GM12865 (cell line): ENCODE data around the gene HDAC11.

Experiments
- DNase-seq: peaks from one replicate; pipeline ENCODE4 v3.0.0; 2010; ENCODE audit warnings: low read depth
- H3K4me3 ChIP-seq: 2 replicates; pipeline ENCODE4 v1.5.1; 2011; ENCODE audit warnings: mild to moderate bottlenecking, low read depth, low read length, control low read depth
- TF ChIP-seq, protein P1 (sequence below): IDR thresholded peaks from 2 replicates; pipeline ENCODE4 v1.5.1; 2011; ENCODE audit warnings: low read length, control low read depth, low read depth, inconsistent platforms; ENCODE audit not compliant: insufficient read depth; ENCODE audit errors: missing control alignments

HDAC11 gene

DNA sequence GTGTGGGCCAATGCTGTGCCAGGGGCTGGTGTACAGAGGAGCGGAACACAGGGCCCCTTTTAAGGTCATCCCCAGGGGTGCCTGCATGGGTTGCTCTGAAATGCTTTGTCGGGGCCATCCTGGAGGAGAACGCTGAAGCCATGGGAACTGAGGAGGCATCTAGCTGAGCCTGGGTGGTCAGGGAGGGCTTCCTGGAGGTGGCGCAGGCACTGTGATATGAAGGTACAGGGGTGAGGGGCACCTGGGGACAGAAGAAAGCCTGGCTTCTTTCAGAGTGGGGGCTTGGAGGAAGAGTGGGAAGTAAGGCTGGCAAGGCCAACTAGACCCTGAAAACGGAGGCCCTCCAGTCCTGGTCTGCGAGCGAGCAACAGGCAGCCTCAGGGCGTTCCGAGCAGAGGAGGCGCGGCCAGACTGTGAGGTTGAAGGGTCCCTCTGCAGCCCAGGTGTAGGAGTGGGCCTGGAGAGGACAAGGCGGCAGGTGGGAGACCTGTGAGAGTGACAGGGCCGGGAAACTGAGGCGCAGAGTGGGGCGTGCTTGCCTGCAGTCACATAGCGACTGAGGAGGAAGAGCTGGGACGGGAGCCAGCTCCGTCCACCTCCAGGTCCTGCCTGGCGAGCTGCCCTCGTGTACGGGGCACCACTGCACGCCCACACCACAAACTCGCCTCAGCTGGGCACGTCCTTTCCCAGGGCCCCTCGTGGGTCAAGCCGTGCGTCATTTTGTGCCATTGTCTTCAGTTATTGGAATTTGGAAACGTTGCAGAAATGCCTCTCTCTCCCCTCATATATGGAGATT lies 72.9 kb downstream of the HDAC11 start:
- DNase-seq, result no peak
- no peak overlapping the region for H3K4me3 ChIP-seq
- TF ChIP-seq, protein P1, sequence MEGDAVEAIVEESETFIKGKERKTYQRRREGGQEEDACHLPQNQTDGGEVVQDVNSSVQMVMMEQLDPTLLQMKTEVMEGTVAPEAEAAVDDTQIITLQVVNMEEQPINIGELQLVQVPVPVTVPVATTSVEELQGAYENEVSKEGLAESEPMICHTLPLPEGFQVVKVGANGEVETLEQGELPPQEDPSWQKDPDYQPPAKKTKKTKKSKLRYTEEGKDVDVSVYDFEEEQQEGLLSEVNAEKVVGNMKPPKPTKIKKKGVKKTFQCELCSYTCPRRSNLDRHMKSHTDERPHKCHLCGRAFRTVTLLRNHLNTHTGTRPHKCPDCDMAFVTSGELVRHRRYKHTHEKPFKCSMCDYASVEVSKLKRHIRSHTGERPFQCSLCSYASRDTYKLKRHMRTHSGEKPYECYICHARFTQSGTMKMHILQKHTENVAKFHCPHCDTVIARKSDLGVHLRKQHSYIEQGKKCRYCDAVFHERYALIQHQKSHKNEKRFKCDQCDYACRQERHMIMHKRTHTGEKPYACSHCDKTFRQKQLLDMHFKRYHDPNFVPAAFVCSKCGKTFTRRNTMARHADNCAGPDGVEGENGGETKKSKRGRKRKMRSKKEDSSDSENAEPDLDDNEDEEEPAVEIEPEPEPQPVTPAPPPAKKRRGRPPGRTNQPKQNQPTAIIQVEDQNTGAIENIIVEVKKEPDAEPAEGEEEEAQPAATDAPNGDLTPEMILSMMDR, result no peak

- H3K4me3 ChIP-seq, result no peak overlapping the region
- DNase-seq, result no peak
- TF ChIP-seq, protein P1, result no peak
These were observed 73.6 kb downstream of the HDAC11 start for GRCh38 chr3:13553686-13554085.

DNA sequence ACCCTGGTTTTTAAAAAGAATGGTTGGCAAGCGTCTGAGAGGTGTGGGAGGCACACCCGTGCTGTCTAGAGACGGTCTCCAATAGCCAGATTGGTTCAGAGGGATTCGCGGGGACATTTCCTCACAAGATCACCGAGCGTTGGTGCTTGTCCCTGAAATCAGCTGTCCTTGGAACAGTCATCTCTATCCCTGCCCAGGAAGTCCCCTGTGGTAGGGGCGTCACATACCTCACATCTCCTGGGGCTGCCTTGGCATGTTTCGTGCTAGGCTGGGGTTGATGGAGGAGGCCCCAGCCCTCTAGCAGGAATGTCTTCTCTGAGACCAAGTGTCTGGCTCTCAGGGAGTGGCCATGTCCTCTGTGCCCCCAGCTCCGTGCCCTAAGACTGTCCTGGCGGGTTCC lies 75.6 kb downstream of the HDAC11 start:
- no peak for DNase-seq
- no peak overlapping the region for H3K4me3 ChIP-seq
- TF ChIP-seq, protein P1, result no peak
